Neutrophil (primary cell): ENCODE data around the gene SPRYD3.
A peak's percentile ranks its signal among the peaks of the same experiment; 100 is the strongest.
"Not testable (repeated sequence)": the region's sequence is repeated elsewhere in the genome, so short reads cannot be mapped to it uniquely, and the experiment has no call there.

ENCODE experiments used
- H3K27ac ChIP-seq: fragments of 200-600 bp; sonication (generic); 2 replicates; pipeline ENCODE4 v1.5.1; 2016; ENCODE audit warnings: mild to moderate bottlenecking, moderate library complexity
- H3K27me3 ChIP-seq: fragments of 200-600 bp; sonication (generic); 2 replicates; pipeline ENCODE4 v1.6.0; 2016; ENCODE audit warnings: mild to moderate bottlenecking
- H3K36me3 ChIP-seq: fragments of 200-600 bp; sonication (generic); 2 replicates; pipeline ENCODE4 v1.5.1; 2017
- H3K4me1 ChIP-seq, 2 experiments: fragments of 200-600 bp in 1 of 2; sonication (generic) in 1 of 2; 1 replicate in 1 of 2; 2 replicates in 1 of 2; pipeline versions ENCODE4 v1.5.1 to v1.6.1; 2013 to 2016; ENCODE audit warnings: low read depth in 1 of 2, low read length in 1 of 2, mild to moderate bottlenecking in 1 of 2, moderate library complexity in 1 of 2; ENCODE audit not compliant: control insufficient read depth in 1 of 2, insufficient read depth in 1 of 2
- H3K4me3 ChIP-seq, 2 experiments: fragments of 200-600 bp in 1 of 2; sonication (generic) in 1 of 2; 1 replicate in 1 of 2; 2 replicates in 1 of 2; pipeline ENCODE4 v1.5.1; 2013 to 2016; ENCODE audit warnings: low read depth in 1 of 2, low read length in 1 of 2, mild to moderate bottlenecking in 1 of 2, moderate library complexity in 1 of 2
- H3K9me3 ChIP-seq: fragments of 200-600 bp; sonication (generic); 2 replicates; pipeline ENCODE4 v1.5.1; 2016
- CTCF ChIP-seq: fragments of 200-600 bp; sonication (generic); IDR thresholded peaks from 2 replicates; pipeline ENCODE4 v1.5.1; 2016; ENCODE audit warnings: antibody characterized with exemption

SPRYD3 gene

DNA sequence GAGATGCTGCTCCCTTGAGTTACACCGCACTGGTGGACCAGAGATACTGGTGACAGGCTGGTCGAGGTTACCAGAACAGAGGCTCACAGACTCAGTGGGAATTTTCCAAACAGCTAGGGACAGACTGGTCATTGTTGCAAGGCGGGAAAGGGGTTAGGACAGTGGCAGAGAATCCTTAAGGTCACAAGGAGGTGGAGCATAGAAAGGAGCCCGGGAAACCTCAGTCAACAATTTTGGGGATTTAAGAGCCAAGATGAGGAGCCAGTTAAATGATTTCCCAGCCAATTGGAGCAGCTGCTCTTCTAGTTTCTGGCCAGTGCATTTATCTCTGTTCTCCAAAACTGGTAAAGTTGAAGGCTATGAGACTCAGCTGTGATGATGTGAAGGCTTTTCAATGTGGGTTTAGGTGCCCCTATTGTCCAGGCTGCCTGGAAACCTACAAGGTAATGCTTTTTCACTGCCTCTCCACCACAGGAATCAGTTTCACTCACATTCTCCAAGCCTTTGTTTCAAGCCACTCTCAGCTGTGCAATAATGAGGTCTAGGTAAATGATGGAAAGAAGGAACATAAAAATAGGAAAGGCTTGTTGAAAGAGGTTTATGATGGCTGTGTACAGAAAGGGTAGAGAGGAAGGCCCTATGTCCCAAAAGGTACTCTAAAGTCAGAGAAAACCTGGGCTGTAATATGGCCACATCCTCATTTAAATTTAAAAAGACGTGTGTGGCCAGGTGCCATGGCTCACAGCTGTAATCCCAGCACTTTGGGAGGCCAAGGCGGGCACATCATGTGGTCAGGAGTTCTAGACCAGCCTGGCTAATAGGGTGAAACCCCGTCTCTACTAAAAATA lies 36.4 kb downstream of the SPRYD3 start:
- H3K27ac ChIP-seq = no peak overlapping the region

DNA sequence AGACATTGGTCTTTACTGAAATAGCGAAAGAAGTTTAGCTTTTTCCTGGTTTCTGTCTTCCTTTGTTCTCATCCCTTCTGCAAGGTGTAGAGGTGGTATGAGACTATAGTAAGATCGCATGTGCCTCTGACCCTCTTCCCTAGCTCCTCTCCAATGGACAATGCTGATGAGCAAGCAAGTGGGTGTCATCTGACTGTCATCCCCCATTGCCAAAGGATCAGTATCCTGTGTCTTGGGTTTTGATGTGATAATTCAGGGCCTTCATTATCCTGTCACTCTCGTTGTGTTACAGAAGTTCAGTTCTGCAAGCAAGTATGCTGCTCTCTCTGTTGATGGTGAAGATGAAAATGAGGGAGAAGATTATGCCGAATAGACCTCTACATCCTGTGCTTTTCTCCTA lies 39.3 kb downstream of the SPRYD3 start:
- peaks cover 6% of the 10 kb centered on the region for H3K27me3 ChIP-seq
- no peak overlapping the region for H3K4me3 ChIP-seq
- H3K27ac ChIP-seq = no peak overlapping the region
- no peak for TF ChIP-seq CTCF
- no peaks in the 10 kb centered on the region for H3K9me3 ChIP-seq
- peaks cover 55% of the 10 kb centered on the region for H3K36me3 ChIP-seq
- H3K4me1 ChIP-seq = peaks cover 4 to 7% of the 10 kb centered on the region in 2 experiments

More for the DNA sequence above, 36.4 kb downstream of the SPRYD3 start:
- Histone ChIP-seq H3K4me3 (no peak overlapping the region), H3K36me3 (peaks cover 25% of the 10 kb centered on the region), H3K9me3 (no peaks in the 10 kb centered on the region), H3K27me3 (peaks cover 30% of the 10 kb centered on the region), H3K4me1 (peaks cover 15 to 18% of the 10 kb centered on the region in 2 experiments)
- no peak for TF ChIP-seq CTCF

DNA sequence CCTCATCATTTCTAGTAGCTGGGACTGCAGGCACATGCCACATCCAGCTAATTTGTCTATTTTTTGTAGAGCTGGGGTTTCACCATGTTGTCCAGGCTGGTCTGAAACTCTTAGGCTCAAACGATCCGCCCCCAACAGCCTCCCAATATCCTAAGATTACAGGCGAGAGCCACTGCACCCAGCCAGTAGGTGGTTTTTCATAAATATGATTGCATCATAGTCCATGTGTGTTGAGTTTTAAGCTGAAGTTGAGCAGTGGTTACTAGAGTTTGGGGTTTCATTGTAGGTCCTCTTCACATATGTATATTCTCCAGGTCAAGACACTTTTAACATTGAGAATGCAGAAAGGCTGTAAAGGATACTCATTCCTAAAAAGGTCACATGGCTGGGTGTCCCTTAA lies 42.4 kb downstream of the SPRYD3 start:
- H3K27ac ChIP-seq = no peak overlapping the region
- H3K27me3 ChIP-seq = no peaks in the 10 kb centered on the region
- no peak overlapping the region for H3K4me3 ChIP-seq
- H3K4me1 ChIP-seq = peaks cover 10 to 17% of the 10 kb centered on the region in 2 experiments
- peaks cover 76% of the 10 kb centered on the region for H3K36me3 ChIP-seq
- no peak for TF ChIP-seq CTCF
- no peaks in the 10 kb centered on the region for H3K9me3 ChIP-seq

DNA sequence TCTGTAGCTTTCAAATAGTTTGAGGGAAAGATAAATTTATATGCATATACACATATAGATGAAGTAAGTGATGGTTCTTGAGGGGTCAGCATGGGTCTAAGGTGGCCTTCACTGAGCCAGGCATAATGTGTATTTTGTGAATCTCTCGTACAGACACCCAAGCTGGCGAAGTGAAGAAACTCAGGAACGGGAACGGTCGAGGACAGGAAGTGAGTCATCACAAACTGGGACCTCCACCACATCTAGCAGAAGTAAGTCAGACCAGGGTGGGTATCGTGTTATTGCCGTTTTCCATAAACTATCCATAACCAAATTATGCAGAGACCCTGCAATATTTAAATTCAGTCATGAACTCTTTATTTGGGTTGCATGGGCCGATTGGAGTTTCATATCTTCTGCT lies 44.7 kb downstream of the SPRYD3 start:
- H3K4me3 ChIP-seq = no peak overlapping the region
- H3K27ac ChIP-seq = peak overlapping the region; percentile 10
- TF ChIP-seq CTCF = no peak
- H3K36me3 ChIP-seq = peaks cover 91% of the 10 kb centered on the region
- H3K27me3 ChIP-seq = no peaks in the 10 kb centered on the region
- no peaks in the 10 kb centered on the region for H3K9me3 ChIP-seq
- H3K4me1 ChIP-seq = peaks cover 10 to 17% of the 10 kb centered on the region in 2 experiments

- not testable (repeated sequence) for H3K9me3 ChIP-seq, H3K27me3 ChIP-seq, H3K4me3 ChIP-seq
- peak overlapping the region; percentile 10 for H3K27ac ChIP-seq
- peaks cover 90% of the 10 kb centered on the region for H3K36me3 ChIP-seq
- peaks cover 8 to 12% of the 10 kb centered on the region in 2 experiments for H3K4me1 ChIP-seq
Measured at GRCh38 chr12:53033832-53034231, 45.4 kb downstream of the SPRYD3 start.

DNA sequence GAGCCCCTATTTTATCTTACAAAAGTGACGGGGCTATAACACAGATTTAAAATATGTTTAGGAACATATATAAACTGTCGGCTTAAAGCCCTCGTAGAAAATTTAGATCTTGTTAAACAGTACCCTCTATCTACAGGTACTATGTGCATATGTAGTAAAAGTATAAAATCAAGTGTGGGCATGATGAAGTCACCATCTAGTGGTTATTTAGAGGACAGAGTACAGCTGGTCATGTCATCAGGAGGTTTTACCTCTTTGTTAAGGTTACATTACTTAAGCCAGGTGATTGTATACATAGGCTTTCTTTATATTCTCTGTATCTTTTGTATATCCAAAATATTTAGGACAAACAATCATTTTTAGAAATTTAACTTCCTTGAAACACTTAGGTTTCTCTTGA lies 47.6 kb downstream of the SPRYD3 start:
- Histone ChIP-seq H3K4me3 (no peak overlapping the region), H3K9me3 (no peaks in the 10 kb centered on the region), H3K27me3 (no peaks in the 10 kb centered on the region), H3K27ac (no peak overlapping the region), H3K4me1 (peaks cover 6 to 10% of the 10 kb centered on the region in 2 experiments), H3K36me3 (peaks cover 87% of the 10 kb centered on the region)
- no peak for TF ChIP-seq CTCF

DNA sequence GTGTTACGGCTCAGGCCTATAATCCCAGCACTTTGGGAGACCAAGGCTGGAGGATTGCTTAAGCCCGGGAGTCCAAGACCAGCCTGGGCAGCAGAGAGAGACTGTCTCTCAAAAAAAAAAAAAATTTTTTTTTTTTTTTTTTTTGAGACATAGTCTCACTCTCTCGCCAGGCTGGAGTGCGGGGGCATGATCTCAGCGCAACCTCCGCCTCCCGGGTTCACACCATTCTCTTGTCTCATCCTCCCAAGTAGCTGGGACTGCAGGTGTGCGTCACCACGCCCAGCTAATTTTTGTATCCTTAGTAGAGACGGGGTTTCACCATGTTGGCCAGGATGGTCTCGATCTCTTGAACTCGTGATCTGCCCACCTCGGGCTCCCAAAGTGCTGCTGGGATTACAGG lies 52.2 kb downstream of the SPRYD3 start:
- H3K27ac ChIP-seq, H3K4me1 ChIP-seq, H3K9me3 ChIP-seq, H3K27me3 ChIP-seq, H3K4me3 ChIP-seq: not testable (repeated sequence)
- peaks cover 94% of the 10 kb centered on the region for H3K36me3 ChIP-seq
